Globus pallidus (tissue), 1 donor: ENCODE measurements around the gene ADCY2.

ENCODE experiments used
- DNase-seq: peaks from one replicate; pipeline ENCODE4 v3.0.0-alpha.2; 2015; ENCODE audit warnings: low spot score

The ADCY2 gene

GRCh38 chr5:7869474-7870136, 473.7 kb downstream of the ADCY2 start:
- DNase-seq: no peak

- DNase-seq: no peak
These were observed 475.7 kb downstream of the ADCY2 start for GRCh38 chr5:7871653-7872052.

DNA sequence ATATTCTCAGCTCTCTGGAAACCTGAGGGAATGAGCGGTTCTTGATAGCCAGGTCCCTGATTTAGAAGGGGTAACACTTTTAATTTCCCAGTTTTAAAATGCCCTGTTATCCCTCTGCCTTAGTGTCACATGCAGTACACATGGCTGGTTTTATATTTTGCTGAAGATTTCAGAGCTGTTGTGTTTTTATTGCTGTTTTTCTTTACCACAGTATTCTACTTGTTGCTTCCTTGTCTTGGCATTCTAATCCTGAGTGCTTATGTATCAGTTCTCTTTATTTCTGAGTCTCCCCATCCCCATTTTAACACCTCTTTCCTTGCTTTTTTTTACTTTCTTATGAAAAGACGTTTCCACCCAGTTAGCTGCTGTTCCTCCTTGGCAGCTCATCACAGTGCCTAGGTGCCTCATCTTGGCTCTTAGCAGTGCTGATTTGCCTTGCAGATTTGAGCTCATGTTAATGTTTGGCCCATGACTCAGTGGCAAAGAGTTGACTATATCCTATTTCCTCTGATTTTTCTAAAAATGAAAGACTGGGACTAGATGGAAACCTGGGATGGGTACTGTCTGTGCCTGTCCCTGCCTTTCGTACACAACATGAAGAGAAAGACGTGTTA, 476.7 kb downstream of the ADCY2 start:
- DNase-seq: no peak

DNA sequence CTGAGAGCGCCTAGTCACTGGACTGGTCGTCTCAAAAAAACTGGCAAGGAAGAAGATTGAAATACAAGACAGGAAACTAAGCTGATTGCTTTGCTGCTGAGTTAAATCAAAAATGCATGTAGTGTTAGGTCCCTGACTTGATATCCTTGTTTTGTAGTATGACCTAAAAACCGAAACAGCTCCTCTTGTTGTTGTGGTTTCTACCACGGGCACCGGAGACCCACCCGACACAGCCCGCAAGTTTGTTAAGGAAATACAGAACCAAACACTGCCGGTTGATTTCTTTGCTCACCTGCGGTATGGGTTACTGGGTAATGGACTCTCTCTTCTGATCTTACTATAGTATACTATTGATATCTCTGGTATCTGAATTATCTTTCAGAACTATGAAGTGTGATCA, 477.3 kb downstream of the ADCY2 start:
- DNase-seq: no peak

GRCh38 chr5:7874639-7875038, 478.7 kb downstream of the ADCY2 start:
- no peak for DNase-seq

- DNase-seq: no peak
These were observed 479.2 kb downstream of the ADCY2 start for GRCh38 chr5:7875151-7875550.

- no peak for DNase-seq
These were observed 480.9 kb downstream of the ADCY2 start for GRCh38 chr5:7876867-7877266.

GRCh38 chr5:7877851-7878250, 481.9 kb downstream of the ADCY2 start:
- DNase-seq: no peak

DNA sequence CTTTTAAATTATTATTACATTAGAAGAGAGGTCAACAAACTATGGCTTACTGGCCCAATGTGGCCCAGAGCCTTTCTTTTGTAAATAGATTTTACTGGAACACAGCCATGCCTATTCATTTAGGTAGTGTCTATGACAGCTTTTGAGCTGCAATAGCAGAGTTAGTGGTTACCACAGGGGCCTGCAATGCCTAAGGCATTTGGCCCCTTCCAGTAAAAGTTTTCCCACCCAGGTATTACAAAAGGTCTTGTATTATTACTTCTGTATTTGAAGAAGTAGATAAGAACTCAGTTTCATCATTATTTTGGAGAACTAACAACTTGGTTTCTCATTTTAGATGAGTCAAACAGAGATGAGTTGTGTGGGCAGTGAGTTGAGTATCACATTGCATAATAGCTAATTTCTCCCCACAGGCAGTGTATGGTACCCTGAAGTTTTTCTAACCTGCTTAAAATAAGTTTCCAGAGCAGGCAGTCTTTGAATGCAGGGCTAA, 482.5 kb downstream of the ADCY2 start:
- DNase-seq: no peak
